Measurements from ENCODE around the gene NF2. TPM values are rescaled to one million over a fixed set of nuclear protein-coding genes. Genes with fewer than 3 reads are reported as not detected.

Gene NF2
- total RNA-seq, 1 experiment from 2014 or later = 132 TPM

DNA sequence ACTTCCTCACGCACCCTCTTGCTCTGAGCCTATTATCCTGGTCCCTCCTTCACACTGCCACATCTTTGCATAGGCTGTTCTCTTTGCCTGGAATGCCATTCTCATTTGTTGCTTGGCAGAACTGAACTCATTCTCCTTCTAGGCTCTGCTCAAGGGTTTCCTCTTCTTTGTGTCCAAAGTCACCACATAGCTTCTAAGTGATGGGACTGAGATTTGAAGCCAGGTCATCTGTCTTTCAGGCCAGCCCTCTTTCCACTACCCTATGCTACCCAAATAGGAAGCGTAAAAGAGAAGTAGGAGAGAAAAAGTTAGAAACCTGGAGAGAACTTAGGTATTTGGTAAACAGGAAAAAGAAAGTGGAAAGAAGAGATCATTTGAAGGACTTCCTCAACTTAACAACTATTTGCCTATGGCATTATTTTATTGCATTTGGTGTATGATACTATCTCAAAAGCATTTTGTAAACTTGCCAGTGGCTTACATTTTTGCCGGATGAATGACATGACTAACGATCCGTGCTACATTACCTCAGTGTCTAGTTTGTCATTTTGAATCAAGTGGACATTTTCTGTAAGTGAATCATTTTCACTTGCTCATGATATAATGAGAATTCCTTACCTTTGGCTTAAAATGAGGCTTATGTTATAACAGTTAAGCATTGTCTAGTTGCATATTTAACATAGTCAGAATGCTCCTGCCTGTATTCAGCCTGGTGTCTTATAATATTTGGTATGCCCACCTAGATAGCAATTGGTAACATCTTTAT is 18.5 kb downstream of the NF2 start:
- no TSS peak for BruUV-seq (replicated peaks)
- Mint-ChIP-seq H3K27me3 (ENCODE audit: unreplicated experiment) (no peaks in the 10 kb centered on the region), H3K36me3 (ENCODE audit: insufficient read depth, unreplicated experiment) (peaks cover 42% of the 10 kb centered on the region), H3K4me3 (ENCODE audit: low read depth, unreplicated experiment) (peak overlapping the region; percentile 52), H3K4me1 (ENCODE audit: low read depth, unreplicated experiment) (peaks cover 89% of the 10 kb centered on the region), H3K27ac (ENCODE audit: unreplicated experiment) (peak overlapping the region; percentile 98), H3K9me3 (ENCODE audit: low read depth, unreplicated experiment) (no peaks in the 10 kb centered on the region)
- CTCF ChIA-PET = interaction anchor here (0.7 to 0.8 kb wide), 2 partner anchors 383 to 579 kb away, joined by 3 to 4 read pairs; no protein-coding TSS in a partner anchor
- intact Hi-C loops (cut with micrococcal nuclease; ENCODE audit: unreplicated experiment) = no loop called here
- TF ChIP-seq, protein P1, sequence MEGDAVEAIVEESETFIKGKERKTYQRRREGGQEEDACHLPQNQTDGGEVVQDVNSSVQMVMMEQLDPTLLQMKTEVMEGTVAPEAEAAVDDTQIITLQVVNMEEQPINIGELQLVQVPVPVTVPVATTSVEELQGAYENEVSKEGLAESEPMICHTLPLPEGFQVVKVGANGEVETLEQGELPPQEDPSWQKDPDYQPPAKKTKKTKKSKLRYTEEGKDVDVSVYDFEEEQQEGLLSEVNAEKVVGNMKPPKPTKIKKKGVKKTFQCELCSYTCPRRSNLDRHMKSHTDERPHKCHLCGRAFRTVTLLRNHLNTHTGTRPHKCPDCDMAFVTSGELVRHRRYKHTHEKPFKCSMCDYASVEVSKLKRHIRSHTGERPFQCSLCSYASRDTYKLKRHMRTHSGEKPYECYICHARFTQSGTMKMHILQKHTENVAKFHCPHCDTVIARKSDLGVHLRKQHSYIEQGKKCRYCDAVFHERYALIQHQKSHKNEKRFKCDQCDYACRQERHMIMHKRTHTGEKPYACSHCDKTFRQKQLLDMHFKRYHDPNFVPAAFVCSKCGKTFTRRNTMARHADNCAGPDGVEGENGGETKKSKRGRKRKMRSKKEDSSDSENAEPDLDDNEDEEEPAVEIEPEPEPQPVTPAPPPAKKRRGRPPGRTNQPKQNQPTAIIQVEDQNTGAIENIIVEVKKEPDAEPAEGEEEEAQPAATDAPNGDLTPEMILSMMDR (IDR thresholded peaks at IDR 0.05; ENCODE audit: unreplicated experiment) = no peak
- DNase-seq = peak; percentile 60

DNA sequence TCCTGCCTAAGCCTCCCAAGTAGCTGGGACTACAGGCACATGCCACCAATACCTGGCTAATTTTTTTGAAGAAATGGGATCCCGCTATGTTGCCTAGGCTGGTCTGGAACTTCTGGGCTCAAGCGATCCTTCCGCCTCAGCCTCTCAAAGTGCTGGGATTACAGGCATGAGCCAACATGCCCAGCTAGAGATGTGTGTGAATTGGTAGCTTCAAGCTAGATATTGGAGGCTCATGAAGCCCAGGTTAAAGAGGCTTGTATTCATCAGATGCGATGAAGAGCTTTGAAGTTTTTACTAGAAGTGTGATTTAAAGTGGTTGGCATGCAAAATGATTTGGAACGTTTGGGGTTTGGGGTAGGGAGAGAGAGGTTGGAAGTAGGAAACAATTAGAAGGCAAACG is 19.6 kb downstream of the NF2 start:
- Mint-ChIP-seq H3K27me3 (ENCODE audit: unreplicated experiment) (no peaks in the 10 kb centered on the region), H3K27ac (ENCODE audit: unreplicated experiment) (peak overlapping the region; percentile 98), H3K4me3 (ENCODE audit: low read depth, unreplicated experiment) (no peak overlapping the region), H3K36me3 (ENCODE audit: insufficient read depth, unreplicated experiment) (peaks cover 33% of the 10 kb centered on the region), H3K4me1 (ENCODE audit: low read depth, unreplicated experiment) (peaks cover 87% of the 10 kb centered on the region), H3K9me3 (ENCODE audit: low read depth, unreplicated experiment) (no peaks in the 10 kb centered on the region)
- no peak for DNase-seq
- CTCF ChIA-PET = interaction anchor here (0.8 kb wide), 1 partner anchor 382 kb away, joined by 3 read pairs; no protein-coding TSS in a partner anchor
- intact Hi-C loops (cut with micrococcal nuclease; ENCODE audit: unreplicated experiment) = no loop called here
- BruUV-seq (replicated peaks) = no TSS peak
- TF ChIP-seq, protein P1 (IDR thresholded peaks at IDR 0.05; ENCODE audit: unreplicated experiment) = no peak

DNA sequence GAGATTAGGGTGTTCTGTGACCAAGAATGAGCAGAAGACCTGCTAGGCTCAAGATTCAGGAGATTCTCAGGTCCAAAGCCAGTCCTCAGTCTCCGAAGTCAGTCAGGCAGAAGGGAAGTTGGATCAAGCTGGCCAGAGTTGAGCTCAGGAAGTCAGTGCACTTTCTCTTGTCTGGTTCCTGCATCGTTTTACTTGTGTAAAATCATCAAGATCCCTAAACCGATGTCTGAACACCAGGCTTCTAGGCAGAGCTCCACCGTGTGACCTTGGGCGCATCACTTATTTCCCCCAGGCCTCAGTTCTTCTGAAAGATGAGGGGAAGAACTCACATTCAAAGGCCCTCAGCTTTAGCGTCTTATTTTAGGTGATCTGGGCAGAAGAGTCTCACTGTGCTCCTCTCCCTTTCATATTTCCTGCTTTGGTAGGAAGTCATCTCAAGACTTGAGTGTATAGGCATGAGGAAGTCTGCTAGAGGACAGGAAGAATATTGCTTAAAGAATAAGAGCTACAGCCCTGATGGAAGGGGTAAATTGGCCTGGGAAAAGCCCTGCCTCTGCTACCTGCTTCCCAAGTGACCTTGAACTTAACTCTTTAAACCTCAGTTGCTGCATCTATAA is 20.2 kb downstream of the NF2 start:
- intact Hi-C loops (cut with micrococcal nuclease; ENCODE audit: unreplicated experiment) = no loop called here
- no TSS peak for BruUV-seq (replicated peaks)
- CTCF ChIA-PET = interaction anchor here (0.6 kb wide), 1 partner anchor 697 kb away, joined by 3 read pairs; no protein-coding TSS in a partner anchor
- H3K4me3 Mint-ChIP-seq (ENCODE audit: low read depth, unreplicated experiment) = no peak overlapping the region
- TF ChIP-seq, protein P1 (IDR thresholded peaks at IDR 0.05; ENCODE audit: unreplicated experiment) = no peak
- H3K4me1 Mint-ChIP-seq (ENCODE audit: low read depth, unreplicated experiment) = peaks cover 87% of the 10 kb centered on the region
- no peaks in the 10 kb centered on the region for H3K27me3 Mint-ChIP-seq (ENCODE audit: unreplicated experiment)
- DNase-seq = no peak
- peaks cover 27% of the 10 kb centered on the region for H3K36me3 Mint-ChIP-seq (ENCODE audit: insufficient read depth, unreplicated experiment)
- H3K9me3 Mint-ChIP-seq (ENCODE audit: low read depth, unreplicated experiment) = no peaks in the 10 kb centered on the region
- peak overlapping the region; percentile 98 for H3K27ac Mint-ChIP-seq (ENCODE audit: unreplicated experiment)

DNA sequence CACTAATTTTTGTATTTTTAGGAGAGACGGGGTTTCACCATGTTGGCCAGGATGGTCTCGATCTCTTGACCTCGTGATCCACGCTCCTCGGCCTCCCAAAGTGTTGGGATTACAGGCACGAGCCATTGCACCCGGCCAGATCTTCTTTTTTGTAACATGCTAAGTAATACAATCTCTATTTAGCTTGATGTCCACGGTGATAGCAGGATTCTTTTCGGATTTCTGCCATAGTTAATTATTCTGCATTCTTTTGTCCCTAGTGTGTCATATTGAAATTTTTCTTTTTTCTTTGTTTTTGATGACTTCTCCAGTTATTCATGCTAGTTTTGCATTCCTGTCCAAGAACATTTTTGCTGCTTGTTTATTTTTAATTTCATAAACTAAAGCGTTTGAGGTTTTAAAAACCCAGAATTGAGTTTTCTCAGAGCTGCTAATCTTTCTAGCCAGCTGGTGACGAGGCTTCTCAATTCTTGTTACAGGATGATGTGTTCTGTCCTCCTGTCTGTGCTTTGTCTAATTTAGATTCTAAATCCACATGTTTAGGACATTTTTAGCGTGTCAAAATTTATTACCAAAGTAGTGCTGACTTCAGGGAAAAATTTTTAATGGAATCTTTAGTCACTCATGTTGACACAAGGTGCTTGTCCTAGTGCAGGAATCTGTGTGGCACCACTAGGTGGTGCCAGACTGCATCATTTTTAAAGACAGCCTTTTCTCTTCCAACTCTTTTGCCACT is 21.8 kb downstream of the NF2 start:
- Mint-ChIP-seq H3K27ac (ENCODE audit: unreplicated experiment) (peak overlapping the region; percentile 98), H3K27me3 (ENCODE audit: unreplicated experiment) (no peaks in the 10 kb centered on the region), H3K4me1 (ENCODE audit: low read depth, unreplicated experiment) (peaks cover 76% of the 10 kb centered on the region), H3K36me3 (ENCODE audit: insufficient read depth, unreplicated experiment) (peaks cover 26% of the 10 kb centered on the region), H3K4me3 (ENCODE audit: low read depth, unreplicated experiment) (peak overlapping the region; percentile 50), H3K9me3 (ENCODE audit: low read depth, unreplicated experiment) (no peaks in the 10 kb centered on the region)
- peak; percentile 59 for DNase-seq
- intact Hi-C loops (cut with micrococcal nuclease; ENCODE audit: unreplicated experiment) = no loop called here
- BruUV-seq (replicated peaks) = no TSS peak
- TF ChIP-seq, protein P1 (IDR thresholded peaks at IDR 0.05; ENCODE audit: unreplicated experiment) = peak; percentile 83
- CTCF ChIA-PET = interaction anchor here (0.6 to 0.7 kb wide), 2 partner anchors 35 to 93 kb away, joined by 4 read pairs; no protein-coding TSS in a partner anchor

All from Calu3 (cell line).